Testis (tissue), 2 donors: ENCODE data around the gene TBPL1.

ENCODE experiments used
- CTCF ChIP-seq, 3 experiments: fragments of 450-650 bp in 2 of 3; fragments of 200-600 bp in 1 of 3; sonication (generic) in 1 of 3; IDR thresholded peaks; one replicate each; pipeline ENCODE4 v1.5.1; 2016 to 2019; ENCODE audit warnings: antibody characterized with exemption in 3 of 3, mild to moderate bottlenecking in 2 of 3, moderate library complexity in 1 of 3
- POLR2A ChIP-seq: fragments of 450-650 bp; IDR thresholded peaks from one replicate; pipeline ENCODE4 v1.6.1; 2017; ENCODE audit warnings: antibody characterized with exemption, mild to moderate bottlenecking, moderate library complexity

DNA sequence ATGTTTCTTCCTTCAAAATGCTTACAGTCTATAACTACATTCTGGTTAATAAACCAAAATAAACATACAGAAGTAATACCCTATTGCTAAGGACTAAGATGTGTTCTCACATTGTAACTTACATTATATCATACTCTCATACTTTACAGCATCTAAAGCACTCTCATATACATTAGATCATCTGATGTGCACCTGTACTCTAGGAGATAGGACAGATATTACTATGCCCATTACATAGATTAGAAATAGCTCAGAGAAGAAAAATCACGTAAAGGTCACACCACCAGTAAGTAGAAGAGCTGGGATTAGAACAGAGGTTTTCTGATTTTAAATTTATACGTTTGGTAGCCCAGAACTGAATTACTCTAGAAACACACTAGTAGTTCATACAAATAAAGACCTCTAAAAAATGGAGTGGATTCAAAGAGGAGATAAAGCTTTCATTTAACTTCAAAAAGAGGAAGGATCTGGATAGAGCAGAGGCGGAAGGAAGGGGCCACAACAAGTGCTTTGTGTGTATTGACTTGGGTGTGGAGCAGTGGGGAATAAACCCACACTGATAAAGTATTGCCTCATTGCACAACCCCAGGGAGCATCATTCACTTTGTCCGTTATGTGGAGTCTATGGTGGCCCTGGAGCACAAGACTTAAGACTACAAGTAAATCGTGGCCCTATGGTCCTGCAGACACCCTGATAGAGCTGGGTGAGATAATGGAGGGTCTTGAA lies 68.5 kb downstream of the TBPL1 start:
- TF ChIP-seq CTCF (IDR thresholded peaks at IDR 0.05): no peak
- TF ChIP-seq POLR2A: no peak
